ENCODE data around the gene GPC6. TPM values are rescaled to one million over a fixed set of nuclear protein-coding genes. Genes with fewer than 3 reads are reported as not detected.

Gene GPC6
- total RNA-seq, 1 donor from 2014 or later = 50.3 TPM

DNA sequence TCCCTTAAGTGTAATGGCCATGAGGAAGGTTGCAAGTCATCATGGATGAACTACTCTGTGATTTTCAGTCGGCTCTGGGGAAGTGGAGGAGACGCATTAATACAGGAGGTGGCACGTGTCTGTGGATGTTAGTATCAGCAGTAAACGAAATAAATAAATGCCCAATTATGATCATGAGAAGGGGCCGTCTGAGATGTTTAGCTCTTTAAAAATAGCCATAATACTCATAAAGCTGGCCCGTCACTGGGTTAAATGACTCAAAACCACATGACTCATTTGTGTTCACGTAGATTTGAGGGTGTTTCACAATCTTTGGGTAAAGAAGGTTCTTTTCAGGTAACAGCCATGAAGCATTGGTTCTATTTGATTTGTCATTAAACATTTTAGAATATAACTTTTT is 620.6 kb downstream of the GPC6 start:
- Mint-ChIP-seq H3K4me1 (ENCODE audit: low read depth) (peaks cover 4% of the 10 kb centered on the region), H3K4me3 (ENCODE audit: low read depth) (no peak overlapping the region), H3K9me3 (ENCODE audit: low read depth) (no peaks in the 10 kb centered on the region), H3K27me3 (no peaks in the 10 kb centered on the region), H3K27ac (no peak overlapping the region), H3K36me3 (ENCODE audit: insufficient read depth) (no peaks in the 10 kb centered on the region)
- no peak for DNase-seq (ENCODE audit: low spot score, unreplicated experiment)
- TF ChIP-seq, protein P1, sequence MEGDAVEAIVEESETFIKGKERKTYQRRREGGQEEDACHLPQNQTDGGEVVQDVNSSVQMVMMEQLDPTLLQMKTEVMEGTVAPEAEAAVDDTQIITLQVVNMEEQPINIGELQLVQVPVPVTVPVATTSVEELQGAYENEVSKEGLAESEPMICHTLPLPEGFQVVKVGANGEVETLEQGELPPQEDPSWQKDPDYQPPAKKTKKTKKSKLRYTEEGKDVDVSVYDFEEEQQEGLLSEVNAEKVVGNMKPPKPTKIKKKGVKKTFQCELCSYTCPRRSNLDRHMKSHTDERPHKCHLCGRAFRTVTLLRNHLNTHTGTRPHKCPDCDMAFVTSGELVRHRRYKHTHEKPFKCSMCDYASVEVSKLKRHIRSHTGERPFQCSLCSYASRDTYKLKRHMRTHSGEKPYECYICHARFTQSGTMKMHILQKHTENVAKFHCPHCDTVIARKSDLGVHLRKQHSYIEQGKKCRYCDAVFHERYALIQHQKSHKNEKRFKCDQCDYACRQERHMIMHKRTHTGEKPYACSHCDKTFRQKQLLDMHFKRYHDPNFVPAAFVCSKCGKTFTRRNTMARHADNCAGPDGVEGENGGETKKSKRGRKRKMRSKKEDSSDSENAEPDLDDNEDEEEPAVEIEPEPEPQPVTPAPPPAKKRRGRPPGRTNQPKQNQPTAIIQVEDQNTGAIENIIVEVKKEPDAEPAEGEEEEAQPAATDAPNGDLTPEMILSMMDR (IDR thresholded peaks at IDR 0.05; ENCODE audit: unreplicated experiment) = no peak

DNA sequence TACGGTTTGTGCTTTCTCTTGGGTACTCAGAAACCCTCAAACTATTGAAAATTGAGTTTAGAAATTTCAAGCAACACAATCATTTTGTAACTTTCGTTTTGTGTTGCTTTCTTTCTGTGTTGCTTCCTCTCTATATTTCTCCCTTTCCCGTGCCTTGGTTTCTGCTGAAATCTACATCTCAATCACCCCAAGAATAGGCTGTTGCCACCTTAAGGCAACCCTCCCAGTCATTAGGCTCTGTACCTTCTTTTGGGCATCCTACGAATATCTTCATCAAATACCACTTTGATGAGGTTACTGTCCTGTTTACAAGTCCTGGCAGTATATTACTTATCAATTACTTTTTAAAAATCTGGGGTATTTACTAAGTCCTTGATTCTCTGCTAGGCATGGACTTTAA is 621.6 kb downstream of the GPC6 start:
- H3K4me1 Mint-ChIP-seq (ENCODE audit: low read depth) = peaks cover 6% of the 10 kb centered on the region
- no peaks in the 10 kb centered on the region for H3K27me3 Mint-ChIP-seq
- no peaks in the 10 kb centered on the region for H3K9me3 Mint-ChIP-seq (ENCODE audit: low read depth)
- no peak overlapping the region for H3K4me3 Mint-ChIP-seq (ENCODE audit: low read depth)
- TF ChIP-seq, protein P1 (IDR thresholded peaks at IDR 0.05; ENCODE audit: unreplicated experiment) = no peak
- no peak for DNase-seq (ENCODE audit: low spot score, unreplicated experiment)
- H3K36me3 Mint-ChIP-seq (ENCODE audit: insufficient read depth) = no peaks in the 10 kb centered on the region
- no peak overlapping the region for H3K27ac Mint-ChIP-seq

DNA sequence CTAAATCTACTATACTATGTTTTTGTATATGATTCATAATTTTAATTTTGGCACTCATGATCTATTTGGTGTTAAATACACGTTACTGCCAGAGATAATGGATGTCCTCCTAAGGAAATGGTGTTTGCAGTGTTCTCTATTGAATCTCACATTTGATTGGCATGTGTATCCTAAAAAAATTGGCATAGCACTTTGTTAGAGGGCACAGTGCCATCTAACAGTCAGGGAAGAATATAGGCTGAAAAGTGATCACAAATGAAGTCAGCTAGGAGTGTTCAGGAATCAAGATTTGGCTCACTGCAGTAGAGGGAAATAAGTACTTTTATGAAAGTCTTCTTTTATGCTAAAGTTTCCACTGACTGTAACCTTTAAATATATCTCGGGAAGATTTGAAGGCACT is 624.6 kb downstream of the GPC6 start:
- H3K36me3 Mint-ChIP-seq (ENCODE audit: insufficient read depth) = no peaks in the 10 kb centered on the region
- peaks cover 6% of the 10 kb centered on the region for H3K4me1 Mint-ChIP-seq (ENCODE audit: low read depth)
- no peak overlapping the region for H3K27ac Mint-ChIP-seq
- no peak overlapping the region for H3K4me3 Mint-ChIP-seq (ENCODE audit: low read depth)
- H3K27me3 Mint-ChIP-seq = no peaks in the 10 kb centered on the region
- no peaks in the 10 kb centered on the region for H3K9me3 Mint-ChIP-seq (ENCODE audit: low read depth)
- TF ChIP-seq, protein P1 (IDR thresholded peaks at IDR 0.05; ENCODE audit: unreplicated experiment) = no peak
- DNase-seq (ENCODE audit: low spot score, unreplicated experiment) = no peak

DNA sequence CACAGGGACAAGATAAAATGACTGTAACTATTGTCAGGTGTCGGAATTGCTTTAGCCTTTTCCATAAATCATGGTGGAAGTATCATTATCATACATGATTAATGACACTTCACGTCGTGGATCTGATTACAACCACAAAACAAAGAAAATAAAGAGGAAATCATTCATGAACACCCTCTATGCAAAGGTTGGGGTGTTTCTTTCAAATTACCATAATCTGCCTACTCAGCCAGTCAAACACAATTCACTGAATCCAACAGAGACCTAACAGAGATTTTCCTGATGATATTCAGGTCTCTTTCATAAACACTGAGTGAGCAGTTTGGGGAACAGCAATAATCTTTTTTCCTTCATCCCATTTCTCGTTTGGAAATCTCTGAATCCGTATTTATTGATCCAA is 627.3 kb downstream of the GPC6 start:
- no peak overlapping the region for H3K4me3 Mint-ChIP-seq (ENCODE audit: low read depth)
- H3K36me3 Mint-ChIP-seq (ENCODE audit: insufficient read depth) = no peaks in the 10 kb centered on the region
- TF ChIP-seq, protein P1 (IDR thresholded peaks at IDR 0.05; ENCODE audit: unreplicated experiment) = no peak

DNA sequence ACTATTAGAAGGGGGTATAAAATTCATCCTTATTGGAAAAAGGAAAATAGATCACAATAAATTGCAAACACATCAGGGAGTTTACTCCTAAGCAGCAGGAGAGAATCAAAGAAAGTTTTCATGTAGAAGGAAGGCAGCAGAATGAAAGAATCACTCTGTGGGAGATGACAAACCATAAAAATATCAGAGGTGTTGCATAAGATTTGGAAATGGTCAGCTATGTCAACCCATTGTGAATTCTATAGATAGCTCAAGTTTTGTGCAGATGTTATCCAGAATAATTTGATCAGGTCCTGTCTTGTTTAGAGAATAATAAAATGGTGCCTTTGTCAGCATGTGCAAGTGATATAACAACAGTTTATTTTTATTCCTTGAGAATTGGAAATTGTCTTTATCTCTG is 630.5 kb downstream of the GPC6 start:
- peaks cover 5% of the 10 kb centered on the region for H3K4me1 Mint-ChIP-seq (ENCODE audit: low read depth)

More for the DNA sequence above, 627.3 kb downstream of the GPC6 start:
- no peak overlapping the region for H3K27ac Mint-ChIP-seq
- peaks cover 6% of the 10 kb centered on the region for H3K4me1 Mint-ChIP-seq (ENCODE audit: low read depth)
- H3K9me3 Mint-ChIP-seq (ENCODE audit: low read depth) = no peaks in the 10 kb centered on the region
- no peak for DNase-seq (ENCODE audit: low spot score, unreplicated experiment)
- H3K27me3 Mint-ChIP-seq = no peaks in the 10 kb centered on the region

More for the DNA sequence above, 630.5 kb downstream of the GPC6 start:
- DNase-seq (ENCODE audit: low spot score, unreplicated experiment) = no peak
- Mint-ChIP-seq H3K9me3 (ENCODE audit: low read depth) (no peaks in the 10 kb centered on the region), H3K36me3 (ENCODE audit: insufficient read depth) (no peaks in the 10 kb centered on the region), H3K27me3 (no peaks in the 10 kb centered on the region), H3K27ac (no peak overlapping the region), H3K4me3 (ENCODE audit: low read depth) (no peak overlapping the region)
- TF ChIP-seq, protein P1 (IDR thresholded peaks at IDR 0.05; ENCODE audit: unreplicated experiment) = no peak

Measured in progenitor cell of endocrine pancreas (in vitro differentiated cells).